Karpas-422 (cell line): ENCODE measurements around the gene WIPI1. TPM values are rescaled to one million over a fixed set of nuclear protein-coding genes. Genes with fewer than 3 reads are reported as not detected.
"Not testable (repeated sequence)": the region's sequence is repeated elsewhere in the genome, so short reads cannot be mapped to it uniquely, and the experiment has no call there.

Experiments
- DNase-seq: peaks from one replicate; pipeline ENCODE4 v3.0.0-alpha.2; 2015
- H2AFZ ChIP-seq: fragments of 200-600 bp; sonication (generic); 2 replicates; pipeline ENCODE4 v1.6.1; 2014; ENCODE audit warnings: antibody characterized with exemption, low read length, mixed read lengths
- H3K27ac ChIP-seq: fragments of 200-600 bp; sonication (generic); 2 replicates; pipeline ENCODE4 v1.5.1; 2014; ENCODE audit warnings: mild to moderate bottlenecking, low read length, moderate library complexity
- H3K27me3 ChIP-seq: fragments of 200-600 bp; sonication (generic); 2 replicates; pipeline ENCODE4 v1.6.1; 2014; ENCODE audit warnings: low read length, mixed read lengths
- H3K36me3 ChIP-seq: fragments of 200-600 bp; sonication (generic); 2 replicates; pipeline ENCODE4 v1.6.1; 2014; ENCODE audit warnings: low read length, mixed read lengths; ENCODE audit not compliant: insufficient read depth
- H3K4me1 ChIP-seq: fragments of 200-600 bp; sonication (generic); 2 replicates; pipeline ENCODE4 v1.6.1; 2014; ENCODE audit warnings: mild to moderate bottlenecking, low read length, mixed read lengths
- H3K4me2 ChIP-seq: fragments of 200-600 bp; sonication (generic); 2 replicates; pipeline ENCODE4 v1.6.1; 2014; ENCODE audit warnings: low read length, low read depth, mild to moderate bottlenecking; ENCODE audit not compliant: poor library complexity, severe bottlenecking
- H3K4me3 ChIP-seq: fragments of 200-600 bp; sonication (generic); 2 replicates; pipeline ENCODE4 v1.5.1; 2014; ENCODE audit warnings: mild to moderate bottlenecking, antibody characterized with exemption, low read length, mixed read lengths
- H3K79me2 ChIP-seq: fragments of 200-600 bp; sonication (generic); 2 replicates; pipeline ENCODE4 v1.6.1; 2014; ENCODE audit warnings: mild to moderate bottlenecking, low read length, mixed read lengths
- H3K9ac ChIP-seq: fragments of 200-600 bp; sonication (generic); 2 replicates; pipeline ENCODE4 v1.6.0; 2014; ENCODE audit warnings: low read length
- H3K9me2 ChIP-seq: fragments of 200-600 bp; sonication (generic), shearing (Covaris generic); replicated peaks from 2 replicates; pipeline ENCODE4 v1.6.0; 2014; ENCODE audit warnings: mild to moderate bottlenecking, low read length, moderate library complexity; ENCODE audit not compliant: insufficient read depth
- H3K9me3 ChIP-seq: fragments of 300-700, 200-600 bp; sonication (generic); 2 replicates; pipeline ENCODE4 v1.6.1; 2014; ENCODE audit warnings: low read length, mixed read lengths
- H4K20me1 ChIP-seq: fragments of 200-600 bp; sonication (generic); 2 replicates; pipeline ENCODE4 v1.6.1; 2014; ENCODE audit warnings: mild to moderate bottlenecking, antibody characterized with exemption, low read length, low read depth; ENCODE audit not compliant: insufficient read depth
- total RNA-seq: library from RNA; depleted of rRNA; stranded (reverse); fragments of >200 nt; shearing (Covaris generic); gene quantifications from 2 replicates; pipeline ENCODE4 v1.2.3, GENCODE V29; 2014; ENCODE audit warnings: low replicate concordance

Gene WIPI1
- total RNA-seq, 1 experiment from 2014 or later: 28.7 TPM

GRCh38 chr17:68424203-68424602 is 33.1 kb downstream of the WIPI1 start:
- no peak overlapping the region for H3K4me3 ChIP-seq
- no peak overlapping the region for H3K4me2 ChIP-seq
- no peak for DNase-seq
- H3K79me2 ChIP-seq: no peaks in the 10 kb centered on the region
- H3K9ac ChIP-seq: no peak overlapping the region
- 0 out of 2 replicates have a peak, but pooled peaks cover 3% of the 10 kb centered on the region for H3K36me3 ChIP-seq
- H3K4me1 ChIP-seq: no peaks in the 10 kb centered on the region
- H3K9me3 ChIP-seq: no peaks in the 10 kb centered on the region
- H3K27me3 ChIP-seq: no peaks in the 10 kb centered on the region
- no peaks in the 10 kb centered on the region for H4K20me1 ChIP-seq
- no peaks in the 10 kb centered on the region for H3K9me2 ChIP-seq
- no peak overlapping the region for H2AFZ ChIP-seq
- no peak overlapping the region for H3K27ac ChIP-seq

GRCh38 chr17:68423251-68423650 is 34.0 kb downstream of the WIPI1 start:
- H3K27ac ChIP-seq: no peak overlapping the region
- H3K36me3 ChIP-seq: 0 out of 2 replicates have a peak, but pooled peaks cover 3% of the 10 kb centered on the region
- H3K4me1 ChIP-seq: no peaks in the 10 kb centered on the region
- DNase-seq: no peak
- H4K20me1 ChIP-seq: no peaks in the 10 kb centered on the region
- H3K79me2 ChIP-seq: no peaks in the 10 kb centered on the region
- no peak overlapping the region for H2AFZ ChIP-seq
- H3K4me2 ChIP-seq: no peak overlapping the region
- H3K4me3 ChIP-seq: no peak overlapping the region
- no peak overlapping the region for H3K9ac ChIP-seq
- H3K9me2 ChIP-seq: no peaks in the 10 kb centered on the region
- H3K9me3 ChIP-seq: no peaks in the 10 kb centered on the region
- H3K27me3 ChIP-seq: no peaks in the 10 kb centered on the region

- H3K9me3 ChIP-seq: no peaks in the 10 kb centered on the region
- DNase-seq: no peak
- H3K27me3 ChIP-seq: no peaks in the 10 kb centered on the region
- H3K9me2 ChIP-seq: no peaks in the 10 kb centered on the region
- H3K79me2 ChIP-seq: no peaks in the 10 kb centered on the region
- H2AFZ ChIP-seq: no peak overlapping the region
- 0 out of 2 replicates have a peak, but pooled peaks cover 3% of the 10 kb centered on the region for H3K36me3 ChIP-seq
- no peak overlapping the region for H3K27ac ChIP-seq
- no peak overlapping the region for H3K9ac ChIP-seq
- no peak overlapping the region for H3K4me3 ChIP-seq
- H3K4me2 ChIP-seq: no peak overlapping the region
- H4K20me1 ChIP-seq: no peaks in the 10 kb centered on the region
- H3K4me1 ChIP-seq: no peaks in the 10 kb centered on the region
Observed at GRCh38 chr17:68422821-68423220, 34.5 kb downstream of the WIPI1 start.

GRCh38 chr17:68421486-68421885 is 35.8 kb downstream of the WIPI1 start:
- Histone ChIP-seq H3K4me2 (no peak overlapping the region), H3K9me2 (no peaks in the 10 kb centered on the region), H3K9me3 (no peaks in the 10 kb centered on the region), H3K4me3 (no peak overlapping the region), H2AFZ (no peak overlapping the region), H3K79me2 (no peaks in the 10 kb centered on the region), H3K36me3 (0 out of 2 replicates have a peak, but pooled peaks cover 3% of the 10 kb centered on the region), H4K20me1 (no peaks in the 10 kb centered on the region), H3K9ac (no peak overlapping the region), H3K4me1 (no peaks in the 10 kb centered on the region), H3K27ac (no peak overlapping the region), H3K27me3 (no peaks in the 10 kb centered on the region)
- no peak for DNase-seq

GRCh38 chr17:68420065-68420464 is 37.2 kb downstream of the WIPI1 start:
- Histone ChIP-seq H3K27me3 (no peaks in the 10 kb centered on the region), H3K79me2 (no peaks in the 10 kb centered on the region), H3K4me3 (no peak overlapping the region), H3K27ac (no peak overlapping the region), H3K4me1 (no peaks in the 10 kb centered on the region), H3K9me2 (no peaks in the 10 kb centered on the region), H3K4me2 (no peak overlapping the region), H2AFZ (no peak overlapping the region), H4K20me1 (no peaks in the 10 kb centered on the region), H3K36me3 (0 out of 2 replicates have a peak, but pooled peaks cover 3% of the 10 kb centered on the region), H3K9me3 (no peaks in the 10 kb centered on the region), H3K9ac (no peak overlapping the region)
- DNase-seq: no peak

GRCh38 chr17:68418876-68419275 is 38.4 kb downstream of the WIPI1 start:
- no peak overlapping the region for H3K9ac ChIP-seq
- H3K4me2 ChIP-seq: no peak overlapping the region
- H3K27ac ChIP-seq: no peak overlapping the region
- DNase-seq: no peak
- no peaks in the 10 kb centered on the region for H3K79me2 ChIP-seq
- H3K9me3 ChIP-seq: no peaks in the 10 kb centered on the region
- no peak overlapping the region for H3K4me3 ChIP-seq
- peaks cover 5% of the 10 kb centered on the region for H3K4me1 ChIP-seq
- no peaks in the 10 kb centered on the region for H3K9me2 ChIP-seq
- H2AFZ ChIP-seq: no peak overlapping the region
- no peaks in the 10 kb centered on the region for H3K27me3 ChIP-seq
- no peaks in the 10 kb centered on the region for H4K20me1 ChIP-seq
- H3K36me3 ChIP-seq: 0 out of 2 replicates have a peak, but pooled peaks cover 3% of the 10 kb centered on the region

GRCh38 chr17:68417317-68417716 is 40.0 kb downstream of the WIPI1 start:
- Histone ChIP-seq H4K20me1 (no peaks in the 10 kb centered on the region), H3K4me1 (peaks cover 5% of the 10 kb centered on the region), H3K79me2 (no peaks in the 10 kb centered on the region), H3K4me3 (no peak overlapping the region), H2AFZ (no peak overlapping the region), H3K36me3 (0 out of 2 replicates have a peak, but pooled peaks cover 3% of the 10 kb centered on the region), H3K27ac (no peak overlapping the region), H3K9me2 (no peaks in the 10 kb centered on the region), H3K27me3 (no peaks in the 10 kb centered on the region), H3K9ac (no peak overlapping the region), H3K4me2 (no peak overlapping the region), H3K9me3 (no peaks in the 10 kb centered on the region)
- no peak for DNase-seq

GRCh38 chr17:68414901-68415300 is 42.4 kb downstream of the WIPI1 start:
- not testable (repeated sequence) for H2AFZ ChIP-seq, H3K4me3 ChIP-seq, H3K36me3 ChIP-seq, H3K27ac ChIP-seq, H3K4me1 ChIP-seq, H3K9me3 ChIP-seq, DNase-seq, H3K79me2 ChIP-seq, H3K9me2 ChIP-seq, H3K27me3 ChIP-seq, H3K9ac ChIP-seq, H3K4me2 ChIP-seq, H4K20me1 ChIP-seq
